H7 (cell line): ENCODE measurements around the gene MAST1. TPM values are rescaled to one million over a fixed set of nuclear protein-coding genes. Genes with fewer than 3 reads are reported as not detected.

Experiments
- DNase-seq: peaks from one replicate; pipeline ENCODE4 v3.0.0; 2012
- H3K27me3 ChIP-seq: 2 replicates; pipeline ENCODE4 v1.6.0; 2011; ENCODE audit warnings: mild to moderate bottlenecking, low read length; ENCODE audit not compliant: control insufficient read depth, insufficient read depth
- H3K36me3 ChIP-seq: replicated peaks from 2 replicates; pipeline ENCODE4 v1.5.1; 2011; ENCODE audit warnings: low read length; ENCODE audit not compliant: control insufficient read depth, insufficient read depth
- H3K4me3 ChIP-seq: 2 replicates; pipeline ENCODE4 v1.5.1; 2011; ENCODE audit warnings: low read depth, mild to moderate bottlenecking, control low read depth, low read length, moderate library complexity; ENCODE audit not compliant: insufficient read depth
- total RNA-seq: library from RNA; depleted of rRNA; stranded (reverse); fragments of >200 nt; shearing (Covaris generic); gene quantifications from 2 replicates; pipeline ENCODE4 v1.2.3, GENCODE V29; 2014

The MAST1 gene
- total RNA-seq, 1 experiment from 2014 or later: 5.5 TPM

DNA sequence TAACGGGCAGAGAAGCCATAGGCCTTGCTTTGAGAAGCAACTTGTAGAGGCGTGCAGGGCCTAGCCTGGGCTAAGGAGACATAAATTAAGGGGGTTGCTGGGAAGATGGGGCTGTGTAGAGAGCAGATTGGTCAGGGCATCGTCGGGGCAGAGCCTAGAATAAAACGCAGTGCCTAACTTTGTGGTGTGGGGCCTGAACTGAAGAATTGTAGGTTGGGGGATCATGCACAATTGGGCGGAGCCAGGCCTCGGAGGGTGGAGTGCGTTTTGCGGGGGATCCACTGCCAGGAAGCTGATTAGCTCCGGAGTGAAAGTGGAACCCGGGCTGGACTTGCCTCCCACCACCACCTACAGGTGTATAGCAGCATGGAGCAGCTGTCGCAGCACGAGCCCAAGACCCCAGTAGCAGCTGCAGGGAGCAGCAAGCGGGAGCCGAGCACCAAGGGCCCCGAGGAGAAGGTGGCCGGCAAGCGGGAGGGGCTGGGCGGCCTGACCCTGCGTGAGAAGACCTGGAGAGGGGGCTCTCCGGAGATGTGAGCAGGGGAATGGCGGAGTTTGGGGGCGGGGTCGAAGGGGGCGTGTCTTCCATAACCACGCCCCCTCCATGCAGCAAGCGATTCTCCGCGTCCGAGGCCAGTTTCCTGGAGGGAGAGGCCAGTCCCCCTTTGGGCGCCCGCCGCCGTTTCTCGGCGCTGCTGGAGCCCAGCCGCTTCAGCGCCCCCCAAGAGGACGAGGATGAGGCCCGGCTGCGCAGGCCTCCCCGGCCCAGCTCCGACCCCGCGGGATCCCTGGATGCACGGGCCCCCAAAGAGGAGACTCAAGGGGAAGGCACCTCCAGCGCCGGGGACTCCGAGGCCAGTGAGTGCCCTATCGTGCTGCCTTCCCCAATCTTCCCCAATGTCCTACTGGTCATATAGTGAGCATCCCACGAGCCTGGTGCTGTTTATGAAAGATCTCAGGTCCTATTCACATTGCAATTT, 29.1 kb downstream of the MAST1 start:
- DNase-seq: peak; percentile 99

GRCh38 chr19:12868540-12869112, 30.3 kb downstream of the MAST1 start:
- DNase-seq: peak; percentile 95
- Histone ChIP-seq H3K27me3 (peaks cover 5% of the 10 kb centered on the region; the same call in 1 of the 2 replicates), H3K4me3 (no peak overlapping the region), H3K36me3 (peaks cover 2% of the 10 kb centered on the region; the same call in 1 of the 2 replicates)

More for the DNA sequence above, 29.1 kb downstream of the MAST1 start:
- peaks cover 2% of the 10 kb centered on the region; the same call in 1 of the 2 replicates for H3K36me3 ChIP-seq
- peak overlapping the region; percentile 58 for H3K4me3 ChIP-seq
- no peaks in the 10 kb centered on the region; the same call in 1 of the 2 replicates for H3K27me3 ChIP-seq

DNA sequence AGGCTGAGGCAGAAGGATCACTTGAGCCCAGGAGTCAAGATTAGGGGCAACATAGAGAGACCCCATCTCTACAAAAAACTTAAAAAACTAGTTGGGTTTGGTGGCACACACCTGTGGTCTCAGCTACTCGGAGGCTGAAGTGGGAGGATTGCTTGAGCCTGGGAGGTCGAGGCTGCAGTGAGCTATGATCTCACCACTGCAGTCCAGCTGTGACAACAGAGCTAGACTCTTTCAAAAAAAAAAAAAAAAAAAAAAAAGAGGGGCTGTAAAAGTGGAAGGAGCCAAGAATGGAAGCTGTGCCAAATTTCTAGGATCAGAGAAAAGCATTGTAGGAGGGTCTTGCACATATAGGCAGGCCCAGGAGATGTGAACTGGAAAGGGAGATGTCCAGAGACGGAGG, 33.4 kb downstream of the MAST1 start:
- Histone ChIP-seq H3K4me3 (no peak overlapping the region), H3K27me3 (peaks cover 24% of the 10 kb centered on the region; the same call in 1 of the 2 replicates), H3K36me3 (peaks cover 2% of the 10 kb centered on the region; the same call in 1 of the 2 replicates)
- DNase-seq: no peak

DNA sequence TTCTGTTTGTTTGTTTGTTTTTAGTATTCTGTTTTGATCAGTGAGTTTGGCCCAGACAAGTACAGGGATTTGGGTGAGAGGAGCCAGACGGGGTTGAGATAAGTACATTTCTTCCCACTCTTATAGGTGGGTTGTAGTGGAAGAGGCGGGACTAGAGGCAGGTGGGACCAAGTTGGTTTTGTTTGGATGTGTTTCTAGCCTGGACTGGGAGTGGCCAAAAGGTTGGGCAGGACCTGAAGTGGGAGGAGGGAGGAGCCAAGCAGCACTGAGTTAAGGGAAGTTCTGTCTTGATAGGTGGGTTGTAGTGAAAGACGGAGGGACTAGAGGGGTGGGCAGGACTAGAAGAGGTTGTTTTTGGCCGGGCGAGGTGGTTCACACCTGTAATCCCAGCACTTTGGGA, 33.9 kb downstream of the MAST1 start:
- Histone ChIP-seq H3K36me3 (peaks cover 2% of the 10 kb centered on the region; the same call in 1 of the 2 replicates), H3K4me3 (no peak overlapping the region), H3K27me3 (peaks cover 24% of the 10 kb centered on the region; the same call in 1 of the 2 replicates)
- peak; percentile 49 for DNase-seq

GRCh38 chr19:12872941-12873890, 34.9 kb downstream of the MAST1 start:
- Histone ChIP-seq H3K27me3 (peaks cover 25% of the 10 kb centered on the region; the same call in 1 of the 2 replicates), H3K4me3 (peak overlapping the region; percentile 28; the same call in 1 of the 2 replicates), H3K36me3 (peaks cover 4% of the 10 kb centered on the region)
- DNase-seq: peak; percentile 79

DNA sequence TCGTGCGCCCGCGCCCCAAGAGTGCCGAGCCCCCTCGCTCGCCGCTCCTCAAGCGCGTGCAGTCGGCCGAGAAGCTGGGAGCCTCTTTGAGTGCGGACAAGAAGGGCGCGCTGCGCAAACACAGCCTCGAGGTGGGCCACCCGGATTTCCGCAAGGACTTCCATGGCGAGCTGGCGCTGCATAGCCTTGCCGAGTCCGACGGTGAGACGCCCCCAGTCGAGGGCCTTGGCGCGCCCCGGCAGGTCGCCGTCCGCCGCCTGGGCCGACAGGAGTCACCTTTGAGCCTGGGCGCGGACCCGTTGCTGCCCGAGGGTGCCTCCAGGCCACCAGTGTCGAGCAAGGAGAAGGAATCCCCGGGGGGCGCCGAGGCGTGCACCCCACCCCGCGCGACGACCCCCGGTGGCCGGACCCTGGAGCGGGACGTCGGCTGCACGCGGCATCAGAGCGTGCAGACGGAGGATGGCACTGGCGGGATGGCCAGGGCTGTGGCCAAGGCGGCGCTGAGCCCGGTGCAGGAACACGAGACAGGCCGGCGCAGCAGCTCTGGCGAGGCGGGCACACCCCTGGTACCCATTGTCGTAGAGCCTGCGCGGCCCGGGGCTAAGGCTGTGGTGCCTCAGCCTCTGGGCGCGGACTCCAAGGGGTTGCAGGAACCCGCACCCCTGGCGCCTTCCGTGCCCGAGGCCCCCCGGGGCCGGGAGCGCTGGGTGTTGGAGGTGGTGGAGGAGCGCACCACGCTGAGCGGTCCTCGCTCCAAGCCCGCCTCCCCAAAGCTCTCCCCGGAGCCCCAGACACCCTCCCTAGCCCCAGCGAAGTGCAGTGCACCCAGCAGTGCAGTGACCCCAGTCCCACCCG, 35.8 kb downstream of the MAST1 start:
- Histone ChIP-seq H3K36me3 (peaks cover 3% of the 10 kb centered on the region), H3K27me3 (peaks cover 26% of the 10 kb centered on the region; the same call in 1 of the 2 replicates)
- peak; percentile 45 for DNase-seq

DNA sequence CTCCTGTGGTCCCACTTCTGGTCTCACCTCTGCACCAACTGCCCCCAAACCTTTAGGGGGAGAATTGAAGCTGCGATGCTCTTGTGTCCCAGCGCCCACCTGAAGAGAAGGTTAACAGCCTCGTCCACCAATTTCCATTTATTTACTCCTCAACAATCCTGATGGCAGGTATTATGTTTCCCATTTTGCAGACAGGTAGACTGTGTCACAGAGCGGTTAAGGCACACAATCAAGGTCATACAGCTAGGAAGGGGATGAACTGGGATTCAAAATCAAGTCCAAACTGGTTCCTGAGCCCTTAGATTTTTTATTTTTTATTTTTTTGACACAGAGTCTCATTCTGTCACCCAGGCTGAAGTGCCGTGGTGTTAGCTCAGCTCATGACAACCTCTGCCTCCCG, 36.8 kb downstream of the MAST1 start:
- Histone ChIP-seq H3K4me3 (no peak overlapping the region), H3K27me3 (peaks cover 30% of the 10 kb centered on the region; the same call in 1 of the 2 replicates), H3K36me3 (peaks cover 3% of the 10 kb centered on the region)
- DNase-seq: no peak

More for the DNA sequence above, 35.8 kb downstream of the MAST1 start:
- H3K4me3 ChIP-seq: peak overlapping the region; percentile 28; the same call in 1 of the 2 replicates

GRCh38 chr19:12880551-12881171, 42.3 kb downstream of the MAST1 start:
- DNase-seq: peak; percentile 85
- peak overlapping the region; percentile 80 for H3K4me3 ChIP-seq
- H3K27me3 ChIP-seq: peaks cover 38% of the 10 kb centered on the region
- H3K36me3 ChIP-seq: peaks cover 3% of the 10 kb centered on the region

DNA sequence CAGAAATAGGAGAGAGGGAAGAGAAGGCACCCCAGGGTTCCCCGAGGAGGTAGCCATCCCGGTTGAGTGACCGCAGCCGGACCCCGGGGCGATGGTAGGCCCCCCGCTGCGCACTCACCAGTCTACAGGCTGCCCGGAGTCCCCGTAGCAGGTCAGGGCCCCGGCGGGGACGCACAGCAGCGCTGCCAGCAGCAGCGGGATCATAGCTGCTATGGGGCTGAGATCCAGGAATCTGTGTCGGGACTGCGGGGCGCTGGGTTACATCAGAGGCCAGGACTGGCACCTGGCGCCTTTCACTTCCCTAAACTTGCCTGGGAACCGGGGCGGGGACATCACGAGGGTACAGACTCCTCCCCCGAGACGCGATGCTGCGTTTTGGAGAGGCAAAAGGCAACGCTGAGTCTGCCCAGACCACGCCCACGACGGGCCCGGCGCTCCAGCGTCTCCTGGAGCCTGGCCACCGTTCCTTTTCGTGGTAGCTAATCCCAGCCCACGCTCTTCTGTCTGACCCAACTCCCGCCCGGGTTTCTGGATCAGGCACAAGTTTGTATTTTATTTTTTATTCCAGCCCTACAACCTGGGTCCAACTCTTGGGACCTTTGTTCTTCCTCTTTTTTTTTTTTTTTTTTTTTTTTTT, 43.0 kb downstream of the MAST1 start, which contains the start of gene DNASE2:
Gene DNASE2, minus strand, starts transcription at position 278 of the 637 bp plus-strand sequence. Its CDS starts 74 bp downstream, at position 204.
- H3K4me3 ChIP-seq: peak within 1 kb of the TSS; percentile 80
- peaks cover 3% of the 10 kb centered on the region for H3K36me3 ChIP-seq
- DNase-seq: peak; percentile 98
- H3K27me3 ChIP-seq: peaks cover 41% of the 10 kb centered on the region

DNA sequence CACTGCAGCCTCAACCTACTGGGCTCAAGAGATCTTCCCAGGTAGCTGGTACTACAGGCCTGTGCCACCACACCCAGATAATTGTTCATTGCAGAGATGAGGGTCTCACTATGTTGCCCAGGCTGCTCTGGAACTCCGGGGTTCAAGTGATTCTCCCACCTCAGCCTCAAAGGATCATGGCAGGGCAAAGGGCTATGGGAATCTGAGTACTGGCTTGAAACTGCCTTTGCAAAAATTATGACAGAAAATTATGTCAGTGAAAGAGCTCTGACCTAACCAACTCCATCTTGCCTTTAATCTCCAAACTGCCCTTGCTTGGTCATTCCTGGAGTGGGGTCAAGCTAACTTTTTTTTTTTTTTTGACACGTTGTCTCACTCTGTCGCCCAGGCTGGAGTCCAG, 44.3 kb downstream of the MAST1 start:
- Histone ChIP-seq H3K4me3 (no peak overlapping the region), H3K27me3 (peaks cover 52% of the 10 kb centered on the region), H3K36me3 (peaks cover 3% of the 10 kb centered on the region)
- no peak for DNase-seq

DNA sequence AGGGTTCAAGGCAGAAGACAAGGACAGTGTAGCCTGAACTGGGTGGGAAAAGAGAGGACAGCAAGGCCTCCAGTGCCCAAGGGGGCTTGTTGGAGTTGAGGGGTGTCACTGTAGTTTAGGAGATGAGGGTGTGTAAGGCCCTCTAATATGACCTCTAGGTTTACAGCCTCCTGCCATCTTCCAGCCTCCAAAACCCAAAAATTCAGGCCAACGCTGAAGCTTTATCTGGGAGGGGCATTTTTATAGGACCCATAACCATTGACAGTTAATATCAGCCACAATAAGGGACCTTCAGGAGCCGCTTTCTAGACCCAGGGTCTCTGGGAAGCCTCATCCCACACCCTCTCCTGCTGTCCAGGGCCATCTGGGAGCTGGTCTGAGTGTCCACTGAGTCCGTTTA, 45.9 kb downstream of the MAST1 start:
- Histone ChIP-seq H3K27me3 (peaks cover 53% of the 10 kb centered on the region), H3K4me3 (no peak overlapping the region), H3K36me3 (no peaks in the 10 kb centered on the region)
- DNase-seq: no peak

- peak overlapping the region; percentile 63 for H3K4me3 ChIP-seq
- DNase-seq: no peak
- H3K36me3 ChIP-seq: no peaks in the 10 kb centered on the region
- peaks cover 50% of the 10 kb centered on the region for H3K27me3 ChIP-seq
Measured at GRCh38 chr19:12884627-12884925, 46.3 kb downstream of the MAST1 start.
